Measurements from ENCODE around the gene CCNT1. TPM values are rescaled to one million over a fixed set of nuclear protein-coding genes. Genes with fewer than 3 reads are reported as not detected.
A peak's percentile ranks its signal among the peaks of the same experiment; 100 is the strongest.

The CCNT1 gene
- total and polyA plus RNA-seq, 10 of the 15 experiments (the other 5 are each of a cell fraction or from before 2014, with no cell fraction given): 6.3 to 37.3 (median 20.0) TPM

DNA sequence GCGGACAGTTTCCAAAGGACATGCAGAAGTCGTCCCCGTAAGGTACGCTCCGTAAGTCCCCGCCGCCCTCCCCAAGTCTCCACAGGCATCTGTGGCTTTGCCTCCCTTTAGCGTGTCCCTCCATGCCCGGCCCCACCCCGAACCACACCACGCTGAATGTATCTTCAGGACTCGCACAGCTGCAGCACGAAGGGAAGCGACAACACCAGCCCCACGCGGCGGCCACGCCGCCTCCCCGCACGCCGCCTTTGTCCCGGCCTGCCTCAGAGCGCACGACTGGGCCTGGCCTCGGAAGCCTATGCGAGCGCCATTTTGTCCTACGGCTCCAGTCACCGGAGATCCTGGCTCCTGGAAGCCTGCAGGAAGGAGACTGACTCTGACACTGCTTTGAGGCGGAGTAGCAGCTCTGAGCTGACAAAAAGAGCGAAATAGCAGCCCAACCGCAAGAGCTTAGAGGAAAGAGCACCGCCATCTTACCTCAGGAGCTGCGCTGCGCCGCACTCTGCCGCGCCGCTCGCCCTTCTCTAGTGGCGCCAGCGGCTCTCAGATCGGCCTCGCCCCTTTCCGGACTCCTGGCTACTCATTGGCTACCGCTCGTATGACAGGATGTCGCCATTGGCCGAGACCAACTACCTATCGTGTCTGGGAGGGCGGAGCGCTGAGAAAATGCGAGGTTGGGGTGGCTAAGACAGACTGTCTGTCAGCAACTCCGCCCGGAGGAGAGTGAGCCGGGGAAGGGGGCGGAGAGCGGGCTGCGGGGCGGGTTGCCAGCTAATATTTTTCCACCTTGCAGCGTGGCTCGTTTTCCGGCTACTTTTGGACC, 34.6 kb downstream of the CCNT1 start, which contains the start of gene KANSL2 (continued):
- TF ChIP-seq, protein P1, sequence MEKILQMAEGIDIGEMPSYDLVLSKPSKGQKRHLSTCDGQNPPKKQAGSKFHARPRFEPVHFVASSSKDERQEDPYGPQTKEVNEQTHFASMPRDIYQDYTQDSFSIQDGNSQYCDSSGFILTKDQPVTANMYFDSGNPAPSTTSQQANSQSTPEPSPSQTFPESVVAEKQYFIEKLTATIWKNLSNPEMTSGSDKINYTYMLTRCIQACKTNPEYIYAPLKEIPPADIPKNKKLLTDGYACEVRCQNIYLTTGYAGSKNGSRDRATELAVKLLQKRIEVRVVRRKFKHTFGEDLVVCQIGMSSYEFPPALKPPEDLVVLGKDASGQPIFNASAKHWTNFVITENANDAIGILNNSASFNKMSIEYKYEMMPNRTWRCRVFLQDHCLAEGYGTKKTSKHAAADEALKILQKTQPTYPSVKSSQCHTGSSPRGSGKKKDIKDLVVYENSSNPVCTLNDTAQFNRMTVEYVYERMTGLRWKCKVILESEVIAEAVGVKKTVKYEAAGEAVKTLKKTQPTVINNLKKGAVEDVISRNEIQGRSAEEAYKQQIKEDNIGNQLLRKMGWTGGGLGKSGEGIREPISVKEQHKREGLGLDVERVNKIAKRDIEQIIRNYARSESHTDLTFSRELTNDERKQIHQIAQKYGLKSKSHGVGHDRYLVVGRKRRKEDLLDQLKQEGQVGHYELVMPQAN (conservative IDR thresholded peaks at IDR 0.05): peak; percentile 88
- TF ChIP-seq YBX1 (IDR thresholded peaks at IDR 0.05) (no peak), NRF1 (conservative IDR thresholded peaks at IDR 0.05; ENCODE audit: low read depth, low read length) (0 out of 2 replicates have a peak, but pooled peaks have one; percentile 26), POLR2AphosphoS2 (IDR thresholded peaks at IDR 0.05; ENCODE audit: low read depth, low read length) (peak; percentile 95), NFYB (IDR thresholded peaks at IDR 0.05; ENCODE audit: insufficient read depth, low read depth, low read length) (peak; percentile 98), RCOR1 (conservative IDR thresholded peaks at IDR 0.05; ENCODE audit: low read depth, low read length) (no peak), DPF2 (IDR thresholded peaks at IDR 0.05) (peak; percentile 67; the same call in 1 of the 2 replicates), NBN (IDR thresholded peaks at IDR 0.05) (peak; percentile 89), STAT3 (IDR thresholded peaks at IDR 0.05; ENCODE audit: low read depth, low read length) (no peak), MTA2 (IDR thresholded peaks at IDR 0.05; ENCODE audit: low read depth) (no peak), MYB (IDR thresholded peaks at IDR 0.05; ENCODE audit: borderline replicate concordance, low read depth, low read length) (0 out of 2 replicates have a peak, but pooled peaks have one; percentile 14)
- TF ChIP-seq, protein P2, sequence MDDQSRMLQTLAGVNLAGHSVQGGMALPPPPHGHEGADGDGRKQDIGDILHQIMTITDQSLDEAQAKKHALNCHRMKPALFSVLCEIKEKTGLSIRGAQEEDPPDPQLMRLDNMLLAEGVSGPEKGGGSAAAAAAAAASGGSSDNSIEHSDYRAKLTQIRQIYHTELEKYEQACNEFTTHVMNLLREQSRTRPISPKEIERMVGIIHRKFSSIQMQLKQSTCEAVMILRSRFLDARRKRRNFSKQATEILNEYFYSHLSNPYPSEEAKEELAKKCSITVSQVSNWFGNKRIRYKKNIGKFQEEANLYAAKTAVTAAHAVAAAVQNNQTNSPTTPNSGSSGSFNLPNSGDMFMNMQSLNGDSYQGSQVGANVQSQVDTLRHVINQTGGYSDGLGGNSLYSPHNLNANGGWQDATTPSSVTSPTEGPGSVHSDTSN (IDR thresholded peaks at IDR 0.05; ENCODE audit: insufficient replicate concordance, low read depth, low read length): peak; percentile 93
- TF ChIP-seq, protein P3, sequence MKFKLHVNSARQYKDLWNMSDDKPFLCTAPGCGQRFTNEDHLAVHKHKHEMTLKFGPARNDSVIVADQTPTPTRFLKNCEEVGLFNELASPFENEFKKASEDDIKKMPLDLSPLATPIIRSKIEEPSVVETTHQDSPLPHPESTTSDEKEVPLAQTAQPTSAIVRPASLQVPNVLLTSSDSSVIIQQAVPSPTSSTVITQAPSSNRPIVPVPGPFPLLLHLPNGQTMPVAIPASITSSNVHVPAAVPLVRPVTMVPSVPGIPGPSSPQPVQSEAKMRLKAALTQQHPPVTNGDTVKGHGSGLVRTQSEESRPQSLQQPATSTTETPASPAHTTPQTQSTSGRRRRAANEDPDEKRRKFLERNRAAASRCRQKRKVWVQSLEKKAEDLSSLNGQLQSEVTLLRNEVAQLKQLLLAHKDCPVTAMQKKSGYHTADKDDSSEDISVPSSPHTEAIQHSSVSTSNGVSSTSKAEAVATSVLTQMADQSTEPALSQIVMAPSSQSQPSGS (IDR thresholded peaks at IDR 0.05; ENCODE audit: low read length): no peak
- TF ChIP-seq, protein P4, sequence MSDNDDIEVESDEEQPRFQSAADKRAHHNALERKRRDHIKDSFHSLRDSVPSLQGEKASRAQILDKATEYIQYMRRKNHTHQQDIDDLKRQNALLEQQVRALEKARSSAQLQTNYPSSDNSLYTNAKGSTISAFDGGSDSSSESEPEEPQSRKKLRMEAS (IDR thresholded peaks at IDR 0.05; ENCODE audit: low read depth, low read length): peak; percentile 75
- TF ChIP-seq, protein P5, sequence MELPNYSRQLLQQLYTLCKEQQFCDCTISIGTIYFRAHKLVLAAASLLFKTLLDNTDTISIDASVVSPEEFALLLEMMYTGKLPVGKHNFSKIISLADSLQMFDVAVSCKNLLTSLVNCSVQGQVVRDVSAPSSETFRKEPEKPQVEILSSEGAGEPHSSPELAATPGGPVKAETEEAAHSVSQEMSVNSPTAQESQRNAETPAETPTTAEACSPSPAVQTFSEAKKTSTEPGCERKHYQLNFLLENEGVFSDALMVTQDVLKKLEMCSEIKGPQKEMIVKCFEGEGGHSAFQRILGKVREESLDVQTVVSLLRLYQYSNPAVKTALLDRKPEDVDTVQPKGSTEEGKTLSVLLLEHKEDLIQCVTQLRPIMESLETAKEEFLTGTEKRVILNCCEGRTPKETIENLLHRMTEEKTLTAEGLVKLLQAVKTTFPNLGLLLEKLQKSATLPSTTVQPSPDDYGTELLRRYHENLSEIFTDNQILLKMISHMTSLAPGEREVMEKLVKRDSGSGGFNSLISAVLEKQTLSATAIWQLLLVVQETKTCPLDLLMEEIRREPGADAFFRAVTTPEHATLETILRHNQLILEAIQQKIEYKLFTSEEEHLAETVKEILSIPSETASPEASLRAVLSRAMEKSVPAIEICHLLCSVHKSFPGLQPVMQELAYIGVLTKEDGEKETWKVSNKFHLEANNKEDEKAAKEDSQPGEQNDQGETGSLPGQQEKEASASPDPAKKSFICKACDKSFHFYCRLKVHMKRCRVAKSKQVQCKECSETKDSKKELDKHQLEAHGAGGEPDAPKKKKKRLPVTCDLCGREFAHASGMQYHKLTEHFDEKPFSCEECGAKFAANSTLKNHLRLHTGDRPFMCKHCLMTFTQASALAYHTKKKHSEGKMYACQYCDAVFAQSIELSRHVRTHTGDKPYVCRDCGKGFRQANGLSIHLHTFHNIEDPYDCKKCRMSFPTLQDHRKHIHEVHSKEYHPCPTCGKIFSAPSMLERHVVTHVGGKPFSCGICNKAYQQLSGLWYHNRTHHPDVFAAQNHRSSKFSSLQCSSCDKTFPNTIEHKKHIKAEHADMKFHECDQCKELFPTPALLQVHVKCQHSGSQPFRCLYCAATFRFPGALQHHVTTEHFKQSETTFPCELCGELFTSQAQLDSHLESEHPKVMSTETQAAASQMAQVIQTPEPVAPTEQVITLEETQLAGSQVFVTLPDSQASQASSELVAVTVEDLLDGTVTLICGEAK (IDR thresholded peaks at IDR 0.05; ENCODE audit: borderline replicate concordance): no peak
- TF ChIP-seq, protein P6, sequence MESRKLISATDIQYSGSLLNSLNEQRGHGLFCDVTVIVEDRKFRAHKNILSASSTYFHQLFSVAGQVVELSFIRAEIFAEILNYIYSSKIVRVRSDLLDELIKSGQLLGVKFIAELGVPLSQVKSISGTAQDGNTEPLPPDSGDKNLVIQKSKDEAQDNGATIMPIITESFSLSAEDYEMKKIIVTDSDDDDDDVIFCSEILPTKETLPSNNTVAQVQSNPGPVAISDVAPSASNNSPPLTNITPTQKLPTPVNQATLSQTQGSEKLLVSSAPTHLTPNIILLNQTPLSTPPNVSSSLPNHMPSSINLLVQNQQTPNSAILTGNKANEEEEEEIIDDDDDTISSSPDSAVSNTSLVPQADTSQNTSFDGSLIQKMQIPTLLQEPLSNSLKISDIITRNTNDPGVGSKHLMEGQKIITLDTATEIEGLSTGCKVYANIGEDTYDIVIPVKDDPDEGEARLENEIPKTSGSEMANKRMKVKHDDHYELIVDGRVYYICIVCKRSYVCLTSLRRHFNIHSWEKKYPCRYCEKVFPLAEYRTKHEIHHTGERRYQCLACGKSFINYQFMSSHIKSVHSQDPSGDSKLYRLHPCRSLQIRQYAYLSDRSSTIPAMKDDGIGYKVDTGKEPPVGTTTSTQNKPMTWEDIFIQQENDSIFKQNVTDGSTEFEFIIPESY (IDR thresholded peaks at IDR 0.05): no peak
